Activated naive CD4-positive, alpha-beta T cell (primary cell): ENCODE measurements around the gene TMPRSS7.
A peak's percentile ranks its signal among the peaks of the same experiment; 100 is the strongest.

ENCODE experiments used
- DNase-seq, 4 experiments: peaks; one replicate each; lab custom pipeline; 2025; lab: John Stamatoyannopoulos, UW

Gene TMPRSS7

GRCh38 chr3:112128843-112129727 is 94.5 kb downstream of the TMPRSS7 start:
- peak in 2 of 4 experiments; percentile 18 to 21 for DNase-seq

DNA sequence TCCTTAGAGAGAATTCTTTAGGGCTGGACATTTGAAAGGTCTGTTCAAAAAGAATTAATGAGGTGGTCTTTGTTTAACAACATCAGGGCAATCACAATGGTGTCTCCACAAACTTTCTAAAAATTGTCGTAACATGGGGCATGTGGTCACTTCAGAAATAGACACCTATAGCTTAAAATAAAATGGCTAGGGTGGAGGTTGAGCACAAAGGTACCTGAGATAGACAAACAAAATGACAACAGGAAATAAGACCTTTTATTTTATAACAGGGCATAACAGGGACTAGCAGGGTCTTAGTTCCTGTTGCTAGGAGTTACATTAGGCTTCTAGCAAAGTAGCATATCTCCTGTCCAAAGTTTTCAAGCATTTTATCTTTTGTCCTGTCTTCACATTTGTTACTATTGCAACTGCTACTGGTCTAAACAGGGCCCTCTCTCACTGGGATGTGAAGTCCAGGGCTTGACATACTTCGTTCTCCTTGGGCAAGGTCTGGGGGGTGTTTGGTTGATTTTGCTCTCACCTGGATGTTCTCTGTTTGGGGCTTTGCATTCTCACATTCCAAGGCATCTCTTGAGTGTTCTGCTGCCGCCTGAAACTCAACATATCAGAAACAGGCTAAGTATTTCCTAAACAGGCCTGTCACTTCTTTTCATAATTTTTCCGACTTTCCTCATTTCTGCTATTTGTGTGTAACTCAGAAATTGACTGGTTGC is 95.5 kb downstream of the TMPRSS7 start:
- DNase-seq: no peak

DNA sequence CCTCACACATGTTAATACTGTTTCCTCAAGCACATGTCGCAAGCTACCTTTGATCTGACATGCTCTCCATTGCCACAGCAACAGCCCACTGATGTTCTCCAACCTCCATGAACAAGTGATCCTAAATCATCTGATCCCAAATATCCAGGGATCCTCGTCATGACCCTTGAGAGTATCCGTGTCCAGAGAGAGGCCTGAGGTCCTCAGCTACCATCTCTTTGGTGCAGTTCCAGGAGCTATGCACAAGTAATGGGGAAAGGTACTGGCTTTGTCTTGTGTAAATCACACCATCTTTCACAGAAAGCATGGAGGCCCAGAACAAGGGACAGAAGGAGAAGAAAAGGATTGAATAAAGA is 96.1 kb downstream of the TMPRSS7 start:
- DNase-seq: no peak
